Kidney (tissue), 14 donors: ENCODE measurements around the gene CTXND1. TPM values are rescaled to one million over a fixed set of nuclear protein-coding genes. Genes with fewer than 3 reads are reported as not detected.

Experiments used
- DNase-seq, 5 donors: peaks; one replicate each; pipeline ENCODE4 v3.0.0-alpha.2; 2013 to 2020
- FAIRE-seq: peaks from 2 replicates; lab custom pipeline; 2012; peaks lifted over from hg19 to GRCh38; lab: Jason Lieb, UNC
- H3K27ac ChIP-seq, 2 donors: one replicate each; pipeline ENCODE4 v1.7.0; 2013; ENCODE audit warnings: low read depth in 2 of 2, low read length in 2 of 2, inconsistent platforms in 1 of 2
- H3K27me3 ChIP-seq: one replicate; pipeline ENCODE4 v1.7.1; 2013; ENCODE audit warnings: low read length, inconsistent platforms; ENCODE audit not compliant: control insufficient read depth, insufficient read depth
- H3K36me3 ChIP-seq, 3 donors: one replicate each; pipeline versions ENCODE4 v1.7.0 to v1.7.1; 2013; ENCODE audit warnings: low read length in 3 of 3, control low read depth in 1 of 3, inconsistent platforms in 1 of 3; ENCODE audit not compliant: insufficient read depth in 3 of 3, control insufficient read depth in 2 of 3
- H3K4me1 ChIP-seq, 3 donors: one replicate each; pipeline versions ENCODE4 v1.7.0 to v1.7.1; 2013; ENCODE audit warnings: low read length in 3 of 3, inconsistent platforms in 1 of 3, low read depth in 1 of 3; ENCODE audit not compliant: control insufficient read depth in 2 of 3, insufficient read depth in 2 of 3
- H3K4me3 ChIP-seq, 3 donors: one replicate each; pipeline versions ENCODE4 v1.7.0 to v1.8.1; 2013; ENCODE audit warnings: low read length in 3 of 3, control low read depth in 1 of 3, inconsistent platforms in 1 of 3
- H3K9ac ChIP-seq, 3 donors: one replicate each; pipeline versions ENCODE4 v1.7.0 to v1.7.1; 2013; ENCODE audit warnings: low read length in 3 of 3, control low read depth in 1 of 3, inconsistent platforms in 1 of 3
- H3K9me3 ChIP-seq, 3 donors: one replicate each; pipeline versions ENCODE4 v1.7.0 to v1.7.1; 2013; ENCODE audit warnings: low read length in 3 of 3, control low read depth in 1 of 3, inconsistent platforms in 1 of 3; ENCODE audit not compliant: control insufficient read depth in 2 of 3, insufficient read depth in 1 of 3
- CTCF ChIP-seq: IDR thresholded peaks from 3 replicates; pipeline ENCODE4 v1.5.1; 2012; ENCODE audit warnings: mild to moderate bottlenecking, moderate library complexity, borderline replicate concordance; ENCODE audit not compliant: insufficient read depth; ENCODE audit errors: extremely low read depth
- intact Hi-C: fragments of 100-400 bp; cut with DNase I; formaldehyde crosslinking; loops from one replicate; pipeline ENCODE4 v1.11.1; 2022
- polyA plus RNA-seq: library from polyadenylated mRNA; stranded (reverse); fragments of 350-450 nt; fragmentation: Illumina TruSeq; extraction: RNeasy Lipid Tissue Mini Kit (QIAGEN cat#74804); gene quantifications from one replicate; pipeline ENCODE4 v1.2.3, GENCODE V29; 2014; ENCODE audit warnings: low read depth, low replicate concordance; ENCODE audit not compliant: insufficient read depth
- total RNA-seq: library from RNA; stranded (reverse); fragmentation: NEBNext Ultra II Directional; extraction: Animal tissue kit (Norgen Biotek cat#: 25700); gene quantifications from one replicate; pipeline ENCODE4 v1.2.1, GENCODE V29; 2021
- donor health status: control.
- donor health status: control.
- donor health status: control.
- donor health status: control.
- donor health status: control.
- donor health status: DM: yes; HTN: yes; CAD: no.
- donor health status: Normal renal cell carcinoma (clear cell type).

CTXND1 gene
- total and polyA plus RNA-seq, 2 donors from 2014 or later: 2.2 to 2.8 TPM

GRCh38 chr15:80202641-80203360 is 49.2 kb downstream of the CTXND1 start:
- FAIRE-seq (no peak), DNase-seq (peak in 1 of 5 donors; percentile 6)
- no peak for TF ChIP-seq CTCF
- H3K27ac ChIP-seq: no peak overlapping the region
- H3K27me3 ChIP-seq: no peaks in the 10 kb centered on the region
- intact Hi-C loops: no loop called here
- no peak overlapping the region for H3K9ac ChIP-seq
- no peaks in the 10 kb centered on the region for H3K4me1 ChIP-seq
- H3K4me3 ChIP-seq: no peak overlapping the region
- H3K36me3 ChIP-seq: no peaks in the 10 kb centered on the region
- H3K9me3 ChIP-seq: no peaks in the 10 kb centered on the region

GRCh38 chr15:80202016-80202315 is 50.0 kb downstream of the CTXND1 start:
- peak in 1 of 5 donors; percentile 25 for DNase-seq
- FAIRE-seq: no peak
- no peaks in the 10 kb centered on the region for H3K4me1 ChIP-seq
- H3K27me3 ChIP-seq: no peaks in the 10 kb centered on the region
- H3K9me3 ChIP-seq: no peaks in the 10 kb centered on the region
- H3K9ac ChIP-seq: no peak overlapping the region
- no peak overlapping the region for H3K4me3 ChIP-seq
- intact Hi-C loops: no loop called here
- no peak for TF ChIP-seq CTCF
- H3K36me3 ChIP-seq: no peaks in the 10 kb centered on the region
- no peak overlapping the region for H3K27ac ChIP-seq

GRCh38 chr15:80201256-80202015 is 50.6 kb downstream of the CTXND1 start:
- intact Hi-C loops: no loop called here
- FAIRE-seq: no peak
- no peak for TF ChIP-seq CTCF
- no peaks in the 10 kb centered on the region for H3K9me3 ChIP-seq
- H3K27me3 ChIP-seq: no peaks in the 10 kb centered on the region
- DNase-seq: peak in 1 of 5 donors; percentile 24
- H3K9ac ChIP-seq: no peak overlapping the region
- H3K4me1 ChIP-seq: no peaks in the 10 kb centered on the region
- no peaks in the 10 kb centered on the region for H3K36me3 ChIP-seq
- no peak overlapping the region for H3K27ac ChIP-seq
- H3K4me3 ChIP-seq: no peak overlapping the region
